SK-N-SH treated with all-trans-retinoic acid at 6 μM for 48 hours (cell line): Measurements from ENCODE around the gene ORC1.

Source experiments
- GLIS3 ChIP-seq: fragments of 250-450 bp; sonication (Bioruptor Pico); IDR thresholded peaks from 2 replicates; pipeline ENCODE4 v1.5.0; 2020; ENCODE audit warnings: mild to moderate bottlenecking, moderate library complexity
- TOX ChIP-seq: fragments of 250-450 bp; sonication (Bioruptor Pico); IDR thresholded peaks from 2 replicates; pipeline ENCODE4 v1.8.0; 2021; ENCODE audit warnings: mild to moderate bottlenecking, moderate library complexity, borderline replicate concordance

DNA sequence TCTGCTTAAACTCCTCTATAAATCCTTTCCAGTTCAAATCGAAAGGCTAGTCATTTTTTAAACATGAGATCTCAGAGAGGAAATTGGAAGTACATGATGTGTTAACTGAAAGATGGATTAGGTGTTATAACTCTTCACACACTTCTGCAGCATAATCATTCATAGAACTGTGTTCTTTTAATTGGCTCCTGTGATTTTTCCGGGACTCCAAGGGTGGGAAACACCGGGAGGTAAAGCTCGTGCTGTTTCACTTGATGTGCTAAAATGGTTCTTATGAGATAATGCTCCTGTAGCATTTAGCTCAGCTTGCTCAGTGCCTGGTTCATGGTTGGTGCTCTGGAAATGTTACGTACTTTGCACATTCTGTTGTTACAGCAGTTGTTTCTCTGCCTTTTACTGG lies 78.4 kb downstream of the ORC1 start:
- no peak for TF ChIP-seq TOX
- no peak for TF ChIP-seq GLIS3 (CRISPR knock-in tag)
